Stimulated activated CD4-positive, alpha-beta T cell treated with anti-CD3 and anti-CD28 coated beads, Interleukin-2, amount 100 ng/mL, for 24 hours (primary cell): Measurements from ENCODE around the gene GPR3.
A peak's percentile ranks its signal among the peaks of the same experiment; 100 is the strongest.
"Not testable (repeated sequence)": the region's sequence is repeated elsewhere in the genome, so short reads cannot be mapped to it uniquely, and the experiment has no call there.

ENCODE experiments used
- DNase-seq, 2 donors: peaks; one replicate each; pipeline ENCODE4 v3.0.0-alpha.2; 2020

Gene GPR3

DNA sequence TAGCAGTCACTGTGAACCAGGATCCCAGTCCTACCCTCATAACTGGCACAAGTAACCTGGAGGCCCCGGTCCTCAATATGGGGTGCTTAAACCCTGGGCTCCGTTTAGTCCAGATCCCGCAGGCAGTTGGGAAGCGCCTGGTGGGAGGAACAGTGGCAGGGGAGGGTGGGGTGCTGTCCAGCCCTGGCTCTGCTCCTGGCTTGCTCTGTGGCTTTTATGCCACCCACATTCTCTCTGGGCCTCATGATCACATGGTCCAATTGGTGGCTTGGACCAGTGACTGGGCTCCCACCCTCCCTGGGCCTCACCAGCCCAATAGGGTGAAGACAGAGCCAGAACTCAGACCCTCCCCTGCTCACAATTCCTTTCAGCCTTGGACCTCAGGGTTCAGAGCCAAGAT, 12.2 kb upstream of the GPR3 start:
- DNase-seq = no peak

- no peak for DNase-seq
These were observed 11.4 kb upstream of the GPR3 start for GRCh38 chr1:27380766-27381733.

- no peak for DNase-seq
These were observed 10.3 kb upstream of the GPR3 start for GRCh38 chr1:27381969-27382762.

DNA sequence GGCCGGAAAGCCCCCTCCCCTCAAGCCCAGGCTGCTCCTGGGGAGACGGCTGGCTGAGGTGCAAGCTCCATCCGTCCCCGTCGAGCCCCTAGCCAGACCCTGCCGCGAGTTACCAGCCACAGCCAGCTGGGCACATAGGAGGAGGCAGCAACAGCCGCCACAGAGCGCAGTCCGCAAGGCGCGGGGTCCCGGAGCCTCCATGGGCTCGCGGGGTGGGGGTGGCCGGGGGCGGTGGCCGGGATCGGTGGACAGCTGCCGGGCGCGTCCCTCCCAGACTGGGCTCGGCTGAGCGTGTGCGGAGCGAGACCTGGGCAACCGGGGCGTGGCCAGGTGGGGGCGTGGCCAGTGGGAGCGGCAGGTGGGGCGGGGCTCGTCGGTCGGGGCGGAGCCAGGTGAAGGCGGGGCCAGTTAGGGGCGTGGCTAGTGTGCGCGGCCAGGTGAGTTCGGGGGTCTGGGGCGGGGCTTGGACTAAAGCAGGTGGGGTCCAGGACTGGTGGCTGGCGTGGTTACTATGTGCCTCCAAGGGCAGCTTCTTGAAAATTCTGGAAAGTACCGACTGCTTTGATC, 9.3 kb upstream of the GPR3 start, which contains the start of gene CD164L2:
TSS of gene CD164L2 (minus strand) at position 295 of the 567 bp plus-strand sequence. CDS start at position 201, 94 bp downstream.
- peak; percentile 60 to 61 for DNase-seq

GRCh38 chr1:27383661-27384060, 8.8 kb upstream of the GPR3 start:
- DNase-seq = no peak

GRCh38 chr1:27384797-27385196, 7.6 kb upstream of the GPR3 start:
- not testable (repeated sequence) for DNase-seq

- DNase-seq = peak; percentile 81 to 82
These were observed 4.0 kb upstream of the GPR3 start for GRCh38 chr1:27388337-27389005.

DNA sequence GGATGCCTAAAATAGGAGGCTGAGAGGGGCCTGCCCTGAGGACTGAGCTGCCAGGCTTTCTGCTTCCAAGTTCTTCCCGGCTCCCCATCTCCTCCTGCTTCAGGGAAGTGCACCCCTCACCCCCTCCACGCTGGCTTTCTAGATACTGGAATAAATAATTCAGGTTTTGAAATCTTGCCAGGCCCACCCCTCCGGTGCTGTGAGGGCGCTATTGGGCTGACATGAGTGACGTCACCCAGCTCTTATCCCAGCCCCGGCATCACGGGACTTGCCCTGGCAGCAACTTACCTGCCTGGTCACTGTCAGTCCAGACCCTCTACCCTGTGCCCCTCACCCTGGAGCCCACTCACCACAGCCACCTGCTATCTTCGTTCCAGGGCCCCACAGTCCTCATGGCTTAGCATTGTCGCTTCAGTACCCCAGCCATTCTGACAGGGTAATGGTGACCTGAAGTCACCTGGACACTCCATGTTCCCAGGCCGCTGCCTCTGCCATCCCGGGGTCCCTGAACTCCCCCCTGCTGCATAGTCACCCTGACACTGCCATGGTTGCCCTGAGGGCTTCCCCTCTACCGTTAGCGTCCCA, 819 bp upstream of the GPR3 start:
- peak; percentile 31 to 44 for DNase-seq

DNA sequence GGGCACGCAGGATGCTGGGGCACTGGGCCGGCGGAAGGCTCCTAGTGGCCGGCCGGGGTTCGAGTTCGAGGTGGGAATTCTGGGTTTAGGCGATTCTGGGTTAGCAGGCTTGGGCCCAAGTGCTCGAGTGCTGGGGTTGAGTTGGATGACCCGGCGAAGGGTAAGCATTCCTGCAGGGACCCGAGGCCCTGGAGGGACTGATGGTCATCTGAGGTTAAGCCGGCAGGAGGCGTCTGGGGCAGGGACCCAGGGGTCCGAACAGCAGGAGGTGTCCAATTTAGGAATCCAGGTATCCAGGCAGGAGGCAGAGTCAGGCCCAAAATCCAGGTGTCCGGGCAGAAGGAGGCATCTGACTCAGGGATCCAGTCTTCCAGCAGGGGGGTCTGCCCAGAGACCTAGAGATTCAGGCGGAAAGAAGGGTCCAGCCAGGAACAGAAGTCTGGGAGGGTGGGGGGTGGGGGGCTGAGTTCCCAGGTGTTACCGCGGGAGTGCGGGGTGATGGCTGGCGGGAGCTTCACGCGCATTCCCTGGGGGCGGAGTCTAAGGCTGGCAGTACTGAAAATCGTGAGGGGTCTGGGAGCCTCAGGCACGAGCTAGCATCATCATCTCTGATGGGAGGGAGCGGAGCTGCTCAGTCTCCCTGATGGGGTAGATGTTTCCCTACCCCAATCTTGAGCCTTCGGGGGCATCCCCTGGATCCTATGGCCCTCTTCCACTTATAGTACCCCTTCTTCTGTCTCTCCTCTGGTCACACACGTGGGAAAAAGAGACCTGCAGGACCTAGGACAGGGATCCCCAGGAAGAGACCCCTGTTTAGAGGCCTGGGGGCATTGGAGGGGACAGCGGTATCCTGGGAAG, 585 bp downstream of the GPR3 start:
- no peak for DNase-seq

- DNase-seq = no peak
These were observed 1.3 kb downstream of the GPR3 start for GRCh38 chr1:27393641-27394281.

DNA sequence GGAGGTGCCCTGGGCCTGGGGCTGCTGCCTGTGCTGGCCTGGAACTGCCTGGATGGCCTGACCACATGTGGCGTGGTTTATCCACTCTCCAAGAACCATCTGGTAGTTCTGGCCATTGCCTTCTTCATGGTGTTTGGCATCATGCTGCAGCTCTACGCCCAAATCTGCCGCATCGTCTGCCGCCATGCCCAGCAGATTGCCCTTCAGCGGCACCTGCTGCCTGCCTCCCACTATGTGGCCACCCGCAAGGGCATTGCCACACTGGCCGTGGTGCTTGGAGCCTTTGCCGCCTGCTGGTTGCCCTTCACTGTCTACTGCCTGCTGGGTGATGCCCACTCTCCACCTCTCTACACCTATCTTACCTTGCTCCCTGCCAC, 1.8 kb downstream of the GPR3 start:
- DNase-seq = no peak

DNA sequence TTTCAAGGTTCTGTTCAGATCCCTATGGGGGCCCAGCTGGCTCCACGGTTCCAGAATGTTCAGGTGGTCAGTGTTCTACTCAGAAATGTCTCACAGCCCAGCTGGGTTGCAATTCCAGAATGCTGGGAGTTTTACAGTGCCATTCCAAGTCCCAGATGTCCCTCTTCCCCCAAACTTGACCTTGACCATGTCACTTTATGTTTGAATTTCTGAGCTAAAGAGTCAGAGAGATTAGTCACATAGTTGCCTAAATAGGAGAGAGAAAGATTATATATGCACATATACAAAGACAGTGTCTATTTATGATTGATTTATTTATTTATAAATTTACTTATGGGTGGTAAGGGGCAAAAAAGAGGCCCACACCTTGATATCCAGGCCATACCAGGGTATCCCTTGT, 2.5 kb downstream of the GPR3 start:
- DNase-seq = no peak

- DNase-seq = peak; percentile 81 to 82
These were observed 3.2 kb downstream of the GPR3 start for GRCh38 chr1:27395441-27396195.

- DNase-seq = no peak
These were observed 4.7 kb downstream of the GPR3 start for GRCh38 chr1:27397110-27397509.

GRCh38 chr1:27397749-27398148, 5.3 kb downstream of the GPR3 start:
- DNase-seq = no peak

DNA sequence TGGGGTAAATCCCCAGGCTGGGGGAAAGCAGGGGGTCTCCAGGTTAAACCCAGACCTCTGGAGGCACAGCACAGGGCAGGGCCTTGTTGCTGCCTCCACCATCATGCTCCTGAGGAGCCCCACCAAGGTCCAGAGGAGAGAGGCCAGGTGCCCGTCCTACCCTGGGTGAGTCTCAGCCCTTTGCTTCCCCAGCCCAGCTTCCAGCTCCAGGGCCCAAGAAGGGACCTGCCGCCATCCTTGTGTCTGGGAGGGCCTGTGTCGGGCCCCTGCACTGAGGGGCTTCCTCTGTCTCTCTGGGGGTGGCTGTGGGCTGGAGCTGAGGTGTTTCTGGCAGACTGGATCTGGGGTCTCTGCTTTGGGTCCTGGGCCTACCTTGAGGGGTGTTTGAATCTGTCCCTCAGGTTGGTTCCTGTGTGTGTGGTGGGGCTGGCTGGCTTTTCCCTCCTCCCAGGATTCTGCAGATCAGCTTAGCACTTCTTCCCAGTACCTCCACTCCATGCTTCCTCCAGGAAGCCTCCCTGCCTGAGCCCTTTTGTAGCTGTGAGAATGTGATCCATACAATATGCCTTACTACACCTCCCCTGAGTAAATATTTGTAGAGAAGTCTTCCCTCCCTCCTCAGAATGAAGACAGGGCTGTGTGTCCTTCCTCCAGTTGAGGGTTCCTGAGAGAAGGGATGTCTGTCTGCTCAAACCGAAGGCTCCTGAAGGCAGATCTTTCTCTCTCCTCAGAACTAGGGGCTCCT, 6.2 kb downstream of the GPR3 start:
- DNase-seq = no peak

GRCh38 chr1:27399251-27400025, 7.0 kb downstream of the GPR3 start:
- no peak for DNase-seq
